Thyroid gland (tissue), 4 donors: ENCODE data around the gene ODAD3.

Source experiments
- CTCF ChIP-seq, 6 experiments: fragments of 200-600 bp in 3 of 6; fragments of 450-650 bp in 3 of 6; sonication (generic) in 3 of 6; IDR thresholded peaks; one replicate each; pipeline ENCODE4 v1.5.1; 2016 to 2019; ENCODE audit warnings: antibody characterized with exemption in 6 of 6, mild to moderate bottlenecking in 2 of 6, inconsistent platforms in 1 of 6, moderate library complexity in 1 of 6
- POLR2A ChIP-seq, 2 donors: fragments of 450-650 bp; IDR thresholded peaks; one replicate each; pipeline ENCODE4 v1.6.1; 2017; ENCODE audit warnings: antibody characterized with exemption in 2 of 2, mild to moderate bottlenecking in 2 of 2, moderate library complexity in 1 of 2

- TF ChIP-seq CTCF (IDR thresholded peaks at IDR 0.05) (no peak), POLR2A (IDR thresholded peaks at IDR 0.05) (no peak)
These were observed 23.4 kb upstream of the ODAD3 start for GRCh38 chr19:11458236-11458900.
